Stomach (tissue), 9 donors: ENCODE data around the gene CD86. TPM values are rescaled to one million over a fixed set of nuclear protein-coding genes. Genes with fewer than 3 reads are reported as not detected.

ENCODE experiments used
- DNase-seq, 2 donors: peaks; one replicate each; pipeline versions ENCODE4 v3.0.0 to v3.0.0-alpha.2; 2013 to 2019
- H3K27ac ChIP-seq, 5 donors: fragments of 200-600 bp in 4 of 5; sonication (generic) in 4 of 5; one replicate each; pipeline ENCODE4 v1.5.1; 2013 to 2019; ENCODE audit warnings: mild to moderate bottlenecking in 1 of 5, moderate library complexity in 1 of 5
- H3K27me3 ChIP-seq, 3 donors: fragments of 200-600 bp; sonication (generic); one replicate each; pipeline ENCODE4 v1.5.1; 2017 to 2019; ENCODE audit warnings: mixed run types in 1 of 3
- H3K36me3 ChIP-seq, 4 donors: fragments of 200-600 bp; sonication (generic); 1 replicate in 3 of 4; 2 replicates in 1 of 4; pipeline ENCODE4 v1.5.1; 2016 to 2019
- H3K4me1 ChIP-seq, 4 donors: fragments of 200-600 bp; sonication (generic); one replicate each; pipeline ENCODE4 v1.5.1; 2016 to 2019
- H3K4me3 ChIP-seq, 4 donors: fragments of 200-600 bp; sonication (generic) in 3 of 4; one replicate each; pipeline ENCODE4 v1.5.1; 2016 to 2019; ENCODE audit warnings: mild to moderate bottlenecking in 1 of 4
- H3K9me3 ChIP-seq, 4 donors: fragments of 200-600 bp; sonication (generic); one replicate each; pipeline ENCODE4 v1.5.1; 2016 to 2019
- EP300 ChIP-seq: sonication (generic); formaldehyde crosslinking; IDR thresholded peaks from one replicate; pipeline ENCODE4 v1.6.1; 2017; ENCODE audit warnings: antibody characterized with exemption
- POLR2A ChIP-seq, 4 donors: fragments of 450-650 bp; IDR thresholded peaks; one replicate each; pipeline ENCODE4 v1.6.1; 2016; ENCODE audit warnings: antibody characterized with exemption in 4 of 4, control low read depth in 2 of 4, mild to moderate bottlenecking in 1 of 4, moderate library complexity in 1 of 4
- POLR2AphosphoS5 ChIP-seq, 3 donors: sonication (generic); formaldehyde crosslinking; IDR thresholded peaks; one replicate each; pipeline ENCODE4 v1.6.1; 2016; ENCODE audit warnings: antibody characterized with exemption in 3 of 3
- WGBS, 5 donors: extraction: QIAGEN DNeasy Blood & Tissue Kit in 3 of 5; methylation state at CpG; one replicate each; pipeline versions ENCODE4 v1.1.5 to v1.1.7; 2013 to 2018; 5-methylcytosine and 5-hydroxymethylcytosine counted together
- intact Hi-C: fragments of 100-400 bp; cut with DNase I; formaldehyde crosslinking; loops from one replicate; pipeline ENCODE4 v1.15.1; 2023; ENCODE audit warnings: low total_unique reads
- polyA plus RNA-seq, 3 donors: library from polyadenylated mRNA; stranded (reverse); fragments of 200-250 nt; gene quantifications; one replicate each; pipeline ENCODE4 v1.2.3, GENCODE V29; 2013
- total RNA-seq, 5 donors: library from RNA; depleted of rRNA; stranded (reverse); fragments of >200 nt; gene quantifications; one replicate each; pipeline versions ENCODE4 v1.1.0 to v1.2.3, GENCODE V29; 2014 to 2016
- TF ChIP-seq, protein P1 (sequence below), 7 experiments: fragments of 450-650 bp in 4 of 7; fragments of 200-600 bp in 3 of 7; sonication (generic) in 3 of 7; IDR thresholded peaks; one replicate each; pipeline ENCODE4 v1.5.1; 2016 to 2019; ENCODE audit warnings: antibody characterized with exemption in 7 of 7, control low read depth in 2 of 7, mild to moderate bottlenecking in 1 of 7
- donor health status: healthy with polysubstance abuse.
- donor health status: Bipolar disorder and iron deficiency.
- donor health status: healthy.

CD86 gene
- total and polyA plus RNA-seq, 8 donors: 0.29 to 16.9 (median 3.1) TPM; not detected in 1

DNA sequence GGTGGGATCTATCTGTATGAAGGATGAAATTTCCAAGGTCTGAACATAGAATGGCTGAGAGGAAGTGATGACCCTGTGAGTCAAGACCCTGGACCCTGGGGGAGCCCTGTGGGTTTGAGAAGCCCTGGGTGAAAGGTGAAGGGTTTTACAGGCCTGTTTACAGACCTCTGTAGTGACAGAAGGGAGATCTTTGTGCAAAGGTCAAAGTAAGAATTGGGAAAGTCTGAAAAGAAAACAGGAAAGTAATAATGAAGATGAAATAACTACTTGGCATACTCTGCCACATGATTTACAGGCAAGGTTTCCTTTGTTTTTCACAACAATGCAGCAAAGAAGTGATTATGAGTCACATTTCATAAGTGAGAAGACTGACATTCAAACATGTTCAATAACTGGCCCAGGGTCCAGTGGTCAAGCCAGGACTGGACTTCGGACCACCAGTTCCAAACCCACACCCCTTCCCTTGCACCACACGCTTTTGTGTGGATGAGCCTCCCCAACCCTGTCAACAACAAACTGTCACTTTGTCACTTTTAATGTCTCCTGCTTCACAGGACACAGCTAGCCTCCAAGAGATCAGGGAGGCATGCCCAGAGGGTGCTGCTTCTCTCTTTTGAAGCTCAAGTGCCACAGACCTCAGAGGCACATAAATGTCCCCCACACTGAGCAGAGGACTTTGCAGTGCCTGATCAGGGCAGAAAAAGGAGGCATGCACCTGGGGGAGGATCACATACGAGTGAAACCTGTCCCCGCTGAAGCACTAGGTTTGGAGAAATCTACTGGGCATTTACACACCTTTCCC, 21.5 kb downstream of the CD86 start:
- H3K9me3 ChIP-seq: no peaks in the 10 kb centered on the region
- peak overlapping the region in 1 of 5 donors; percentile 14 for H3K27ac ChIP-seq
- intact Hi-C loops: no loop called here
- H3K4me3 ChIP-seq: no peak overlapping the region
- H3K4me1 ChIP-seq: no peaks in the 10 kb centered on the region
- H3K27me3 ChIP-seq: no peaks in the 10 kb centered on the region
- no peaks in the 10 kb centered on the region for H3K36me3 ChIP-seq
- DNase-seq: no peak
- TF ChIP-seq EP300: no peak
- TF ChIP-seq, protein P1, sequence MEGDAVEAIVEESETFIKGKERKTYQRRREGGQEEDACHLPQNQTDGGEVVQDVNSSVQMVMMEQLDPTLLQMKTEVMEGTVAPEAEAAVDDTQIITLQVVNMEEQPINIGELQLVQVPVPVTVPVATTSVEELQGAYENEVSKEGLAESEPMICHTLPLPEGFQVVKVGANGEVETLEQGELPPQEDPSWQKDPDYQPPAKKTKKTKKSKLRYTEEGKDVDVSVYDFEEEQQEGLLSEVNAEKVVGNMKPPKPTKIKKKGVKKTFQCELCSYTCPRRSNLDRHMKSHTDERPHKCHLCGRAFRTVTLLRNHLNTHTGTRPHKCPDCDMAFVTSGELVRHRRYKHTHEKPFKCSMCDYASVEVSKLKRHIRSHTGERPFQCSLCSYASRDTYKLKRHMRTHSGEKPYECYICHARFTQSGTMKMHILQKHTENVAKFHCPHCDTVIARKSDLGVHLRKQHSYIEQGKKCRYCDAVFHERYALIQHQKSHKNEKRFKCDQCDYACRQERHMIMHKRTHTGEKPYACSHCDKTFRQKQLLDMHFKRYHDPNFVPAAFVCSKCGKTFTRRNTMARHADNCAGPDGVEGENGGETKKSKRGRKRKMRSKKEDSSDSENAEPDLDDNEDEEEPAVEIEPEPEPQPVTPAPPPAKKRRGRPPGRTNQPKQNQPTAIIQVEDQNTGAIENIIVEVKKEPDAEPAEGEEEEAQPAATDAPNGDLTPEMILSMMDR (IDR thresholded peaks at IDR 0.05): no peak
- no peak for TF ChIP-seq POLR2A (IDR thresholded peaks at IDR 0.05)
- TF ChIP-seq POLR2AphosphoS5 (IDR thresholded peaks at IDR 0.05): no peak
- WGBS, 5 donors: 61 to 76% (median 71%) methylated on average over 4 of the region's 4 CpGs

DNA sequence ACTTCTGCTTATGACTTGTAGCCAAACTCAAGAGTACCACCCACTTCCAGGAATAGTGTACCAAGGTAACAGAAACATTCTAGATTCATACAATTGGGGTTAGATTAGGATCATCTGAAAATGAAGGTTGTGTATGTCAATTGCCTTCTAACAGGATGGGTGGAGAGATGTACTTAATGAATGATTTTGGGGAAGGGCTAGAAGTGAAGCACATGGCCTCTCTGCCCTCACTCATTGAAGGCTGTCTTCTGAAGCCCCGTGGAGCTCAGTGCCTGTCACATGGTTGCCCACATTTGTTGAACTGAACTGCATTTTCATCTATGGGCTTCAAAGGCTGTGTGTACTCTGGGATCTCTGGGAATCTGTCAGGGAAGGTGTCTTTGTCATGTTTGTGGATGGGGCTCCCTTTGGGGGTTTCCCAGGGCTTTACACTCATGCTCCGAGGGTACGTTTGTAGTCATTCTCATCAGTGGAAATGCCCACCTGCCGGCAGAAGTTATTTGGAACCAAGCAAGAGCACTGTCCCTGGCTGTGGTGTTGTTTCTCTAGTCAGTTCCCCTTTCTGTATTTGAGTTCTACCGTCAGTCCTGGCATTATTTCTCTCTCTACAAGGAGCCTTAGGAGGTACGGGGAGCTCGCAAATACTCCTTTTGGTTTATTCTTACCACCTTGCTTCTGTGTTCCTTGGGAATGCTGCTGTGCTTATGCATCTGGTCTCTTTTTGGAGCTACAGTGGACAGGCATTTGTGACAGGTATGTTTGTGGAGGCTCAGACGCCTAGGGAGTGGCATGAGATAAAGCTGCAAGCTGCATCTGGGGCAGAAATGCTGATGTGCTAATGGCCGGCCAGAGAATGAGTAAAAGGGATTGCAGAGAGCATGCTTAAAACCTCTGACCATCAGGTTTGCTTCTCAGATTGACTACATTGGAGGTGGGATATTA, 22.4 kb downstream of the CD86 start:
- TF ChIP-seq POLR2AphosphoS5 (IDR thresholded peaks at IDR 0.05): no peak
- no peak for TF ChIP-seq POLR2A (IDR thresholded peaks at IDR 0.05)
- TF ChIP-seq, protein P1 (IDR thresholded peaks at IDR 0.05): no peak
- TF ChIP-seq EP300: no peak
- 36 to 57% (median 49%) methylated on average over 9 of the region's 9 CpGs for WGBS, 5 donors
- intact Hi-C loops: no loop called here
- Histone ChIP-seq H3K9me3 (no peaks in the 10 kb centered on the region), H3K27me3 (no peaks in the 10 kb centered on the region), H3K4me3 (peak overlapping the region in 1 of 4 donors; percentile 10), H3K36me3 (no peaks in the 10 kb centered on the region), H3K4me1 (no peaks in the 10 kb centered on the region), H3K27ac (peak overlapping the region in 1 of 5 donors; percentile 14)
- no peak for DNase-seq

DNA sequence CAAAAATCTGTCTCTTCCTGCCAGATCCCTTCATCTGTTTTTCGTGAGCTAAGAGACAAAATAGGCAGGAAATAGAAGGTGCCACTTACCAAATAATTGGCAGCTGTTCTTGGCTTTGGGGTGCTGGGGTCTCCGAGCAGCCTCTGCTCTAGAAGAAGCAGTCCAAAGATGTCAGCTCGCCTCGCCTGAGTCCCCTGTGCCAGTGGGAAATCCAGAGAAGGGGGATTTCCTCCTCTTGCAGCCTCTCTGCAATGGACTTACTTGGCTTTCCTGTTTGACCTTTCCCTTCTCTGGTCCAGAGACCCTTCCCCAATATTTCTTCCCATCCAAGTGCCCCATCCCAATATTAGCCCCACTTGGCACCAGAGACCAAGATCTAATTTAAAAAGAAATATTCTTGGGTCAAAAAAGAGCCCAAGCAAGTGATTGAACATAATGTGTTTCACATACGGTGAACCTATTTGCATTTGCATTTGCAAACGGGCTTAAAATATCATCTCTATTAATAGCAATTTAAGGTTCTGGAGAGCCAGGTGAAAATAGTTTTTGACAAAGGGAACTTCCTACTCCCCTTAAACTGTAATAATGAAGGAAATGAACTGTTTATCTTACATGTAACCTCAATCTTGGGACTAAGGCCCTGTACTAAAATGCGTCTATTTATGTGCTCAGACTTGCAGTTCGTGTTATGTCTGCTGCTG, 23.2 kb downstream of the CD86 start:
- DNase-seq: no peak

More for the DNA sequence above, 23.2 kb downstream of the CD86 start:
- H3K36me3 ChIP-seq: no peaks in the 10 kb centered on the region
- intact Hi-C loops: no loop called here
- WGBS, 5 donors: 55 to 72% (median 68%) methylated on average over 8 of the region's 8 CpGs
- H3K4me3 ChIP-seq: peak overlapping the region in 1 of 4 donors; percentile 10
- no peak overlapping the region for H3K27ac ChIP-seq
- no peaks in the 10 kb centered on the region for H3K4me1 ChIP-seq
- no peaks in the 10 kb centered on the region for H3K27me3 ChIP-seq
- no peaks in the 10 kb centered on the region for H3K9me3 ChIP-seq
- TF ChIP-seq POLR2A (IDR thresholded peaks at IDR 0.05) (no peak), POLR2AphosphoS5 (IDR thresholded peaks at IDR 0.05) (no peak), EP300 (no peak)
- TF ChIP-seq, protein P1 (IDR thresholded peaks at IDR 0.05): no peak
